Activated CD4-positive, alpha-beta T cell treated with anti-CD3 and anti-CD28 coated beads for 36 hours (primary cell): ENCODE results near the gene C9orf43. TPM values are rescaled to one million over a fixed set of nuclear protein-coding genes. Genes with fewer than 3 reads are reported as not detected.
"Not testable (repeated sequence)": the region's sequence is repeated elsewhere in the genome, so short reads cannot be mapped to it uniquely, and the experiment has no call there.

Source experiments
- ATAC-seq: fragments of 200-7000 bp; cut with Tn5 transposase; one replicate; pipeline ENCODE4 v1.10.0; 2021; ENCODE audit warnings: mild to moderate bottlenecking, moderate library complexity
- CTCF ChIA-PET: fragments of 350-600 bp; sonication (Branson Sonifier 250); formaldehyde crosslinking; loops from one replicate; lab custom pipeline; 2021; ENCODE audit warnings: antibody characterized with exemption; lab: Charles Lee
- POLR2A ChIA-PET: fragments of 350-600 bp; sonication (Branson Sonifier 250); formaldehyde crosslinking; loops from one replicate; lab custom pipeline; 2021; ENCODE audit warnings: antibody characterized with exemption, inconsistent platforms; lab: Charles Lee
- DNase-seq: peaks from one replicate; pipeline ENCODE4 v3.0.0-alpha.2; 2020
- H3K27ac Mint-ChIP-seq: one replicate; pipeline ENCODE4 v1.8.0; 2021; ENCODE audit warnings: mixed read lengths
- H3K27me3 Mint-ChIP-seq: one replicate; pipeline ENCODE4 v1.8.0; 2021; ENCODE audit warnings: mixed read lengths
- H3K36me3 Mint-ChIP-seq: one replicate; pipeline ENCODE4 v1.8.0; 2021; ENCODE audit warnings: low read depth, mixed read lengths
- H3K4me1 Mint-ChIP-seq: one replicate; pipeline ENCODE4 v1.8.0; 2021; ENCODE audit warnings: mixed read lengths
- H3K4me3 Mint-ChIP-seq: one replicate; pipeline ENCODE4 v1.8.0; 2021; ENCODE audit warnings: mild to moderate bottlenecking, moderate library complexity, mixed read lengths
- H3K9me3 Mint-ChIP-seq: one replicate; pipeline ENCODE4 v1.8.0; 2021; ENCODE audit warnings: low read depth, mixed read lengths
- intact Hi-C, 2 experiments: fragments of 100-400 bp; cut with DNase I in 1 of 2; cut with micrococcal nuclease in 1 of 2; formaldehyde crosslinking; loops; one replicate each; pipeline versions ENCODE4 v1.14.2 to v1.15.1; 2022 to 2024; cut with DNase I, micrococcal nuclease
- total RNA-seq, 2 experiments: library from RNA; stranded (reverse); gene quantifications; one replicate each; pipeline ENCODE4 v1.2.3, GENCODE V29; 2021

Gene C9orf43
- total RNA-seq, result 1 to 10 TPM in 1 of 2 experiments, under 1 TPM in 1; 0.91 to 1.1 TPM

- ATAC-seq, result peak; percentile 93
- POLR2A ChIA-PET, result interaction anchor here (0.5 to 2.6 kb wide), 14 partner anchors 9 to 1085 kb away, joined by 3 to 13 read pairs (median 6); partner anchors contain the start of genes ALAD, CDC26, FKBP15 and PRPF4
- Mint-ChIP-seq H3K27ac (peak within 1 kb of the TSS; percentile 100), H3K36me3 (peaks cover 34% of the 10 kb centered on the region), H3K9me3 (no peaks in the 10 kb centered on the region), H3K4me3 (peak within 1 kb of the TSS; percentile 98), H3K27me3 (no peaks in the 10 kb centered on the region), H3K4me1 (peaks cover 36% of the 10 kb centered on the region)
- peak; percentile 98 for DNase-seq
- CTCF ChIA-PET, result interaction anchor here (0.6 to 3.8 kb wide), 11 partner anchors 11 to 248 kb away, joined by 3 to 38 read pairs (median 7); partner anchors contain the start of genes ALAD, CDC26, FKBP15 and HDHD3
- intact Hi-C loops, result loop anchor here (1.0 to 10.0 kb wide), 17 partner anchors 9 to 1174 kb away; partner anchors contain the start of genes ALAD (in 2 of the 2), CDC26 (in 2 of the 2), FKBP15 (in 2 of the 2) and PRPF4 (in 2 of the 2)
Measured at GRCh38 chr9:113410207-113410864, at the start of gene C9orf43, which contains the start of gene POLE3. Gene C9orf43, plus strand, starts transcription at chr9:113410747. Its CDS starts 2,747 bp downstream, at chr9:113413494. Gene POLE3, minus strand, starts transcription at chr9:113410675. Its CDS starts 382 bp downstream, at chr9:113410293.

GRCh38 chr9:113361304-113362018 lies 49.1 kb upstream of the C9orf43 start:
- Mint-ChIP-seq H3K9me3 (no peaks in the 10 kb centered on the region), H3K4me3 (no peak overlapping the region), H3K27me3 (peaks cover 7% of the 10 kb centered on the region), H3K4me1 (peaks cover 14% of the 10 kb centered on the region), H3K36me3 (no peaks in the 10 kb centered on the region), H3K27ac (no peak overlapping the region)
- CTCF ChIA-PET, result interaction anchor here (0.6 to 2.3 kb wide), 6 partner anchors 9 to 87 kb away, joined by 3 to 14 read pairs (median 4); partner anchors contain the start of genes CDC26, PRPF4 and WDR31
- POLR2A ChIA-PET, result interaction anchor here (0.6 to 1.5 kb wide), 3 partner anchors 11 to 44 kb away, joined by 3 to 6 read pairs (median 3); no protein-coding TSS in a partner anchor
- DNase-seq (peak; percentile 65), ATAC-seq (peak; percentile 97)
- intact Hi-C loops, result loop anchor here in 1 of 2 experiments (1.0 kb wide), 1 partner anchor 10 kb away; no protein-coding TSS in a partner anchor

GRCh38 chr9:113363336-113363735 lies 47.2 kb upstream of the C9orf43 start:
- Mint-ChIP-seq H3K4me1 (peaks cover 14% of the 10 kb centered on the region), H3K9me3 (no peaks in the 10 kb centered on the region), H3K4me3 (no peak overlapping the region), H3K36me3 (no peaks in the 10 kb centered on the region), H3K27me3 (peaks cover 2% of the 10 kb centered on the region), H3K27ac (no peak overlapping the region)
- ATAC-seq (no peak), DNase-seq (no peak)
- intact Hi-C loops, result no loop called here
- CTCF ChIA-PET, result interaction anchor here (1.5 to 2.3 kb wide), 2 partner anchors 16 to 89 kb away, joined by 3 to 14 read pairs; partner anchors contain the start of genes CDC26 and PRPF4
- POLR2A ChIA-PET, result no interaction called here

GRCh38 chr9:113364951-113365350 lies 45.6 kb upstream of the C9orf43 start:
- Mint-ChIP-seq H3K4me3 (no peak overlapping the region), H3K27ac (no peak overlapping the region), H3K4me1 (peaks cover 14% of the 10 kb centered on the region), H3K9me3 (no peaks in the 10 kb centered on the region), H3K36me3 (no peaks in the 10 kb centered on the region), H3K27me3 (no peaks in the 10 kb centered on the region)
- POLR2A ChIA-PET, result no interaction called here
- DNase-seq (no peak), ATAC-seq (no peak)
- intact Hi-C loops, result no loop called here
- CTCF ChIA-PET, result interaction anchor here (0.6 to 1.1 kb wide), 4 partner anchors 9 to 547 kb away, joined by 3 to 4 read pairs (median 4); no protein-coding TSS in a partner anchor

GRCh38 chr9:113365652-113366051 lies 44.9 kb upstream of the C9orf43 start:
- intact Hi-C loops, H3K4me3 Mint-ChIP-seq, H3K36me3 Mint-ChIP-seq, H3K27me3 Mint-ChIP-seq, POLR2A ChIA-PET, H3K27ac Mint-ChIP-seq, H3K9me3 Mint-ChIP-seq, ATAC-seq, DNase-seq: not testable (repeated sequence)
- H3K4me1 Mint-ChIP-seq, result peaks cover 14% of the 10 kb centered on the region
- CTCF ChIA-PET, result interaction anchor here (0.9 kb wide), 1 partner anchor 26 kb away, joined by 4 read pairs; no protein-coding TSS in a partner anchor

- intact Hi-C loops, result no loop called here
- no peak overlapping the region for H3K4me3 Mint-ChIP-seq
- ATAC-seq (no peak), DNase-seq (no peak)
- no peak overlapping the region for H3K27ac Mint-ChIP-seq
- CTCF ChIA-PET, result interaction anchor here (0.6 kb wide), 2 partner anchors 93 to 464 kb away, joined by 3 read pairs; partner anchors contain the start of gene CDC26
- H3K9me3 Mint-ChIP-seq, result no peaks in the 10 kb centered on the region
- H3K27me3 Mint-ChIP-seq, result no peaks in the 10 kb centered on the region
- H3K36me3 Mint-ChIP-seq, result peaks cover 4% of the 10 kb centered on the region
- no peaks in the 10 kb centered on the region for H3K4me1 Mint-ChIP-seq
- POLR2A ChIA-PET, result no interaction called here
Measured at GRCh38 chr9:113368348-113368981, 42.1 kb upstream of the C9orf43 start.

GRCh38 chr9:113368982-113369854 lies 41.3 kb upstream of the C9orf43 start:
- intact Hi-C loops, result no loop called here
- Mint-ChIP-seq H3K4me3 (no peak overlapping the region), H3K27me3 (no peaks in the 10 kb centered on the region), H3K27ac (no peak overlapping the region), H3K4me1 (no peaks in the 10 kb centered on the region), H3K9me3 (no peaks in the 10 kb centered on the region), H3K36me3 (peaks cover 4% of the 10 kb centered on the region)
- POLR2A ChIA-PET, result no interaction called here
- ATAC-seq, result no peak
- CTCF ChIA-PET, result interaction anchor here (0.6 kb wide), 3 partner anchors 17 to 465 kb away, joined by 3 read pairs; partner anchors contain the start of gene CDC26
- DNase-seq, result no peak

- H3K9me3 Mint-ChIP-seq, result no peaks in the 10 kb centered on the region
Measured at GRCh38 chr9:113369855-113370140, 40.7 kb upstream of the C9orf43 start.

GRCh38 chr9:113370806-113371325 lies 39.7 kb upstream of the C9orf43 start:
- ATAC-seq (no peak), DNase-seq (no peak)
- no peak overlapping the region for H3K4me3 Mint-ChIP-seq
- H3K27ac Mint-ChIP-seq, result no peak overlapping the region
- H3K9me3 Mint-ChIP-seq, result no peaks in the 10 kb centered on the region
- no peaks in the 10 kb centered on the region for H3K27me3 Mint-ChIP-seq
- POLR2A ChIA-PET, result no interaction called here
- CTCF ChIA-PET, result interaction anchor here (0.6 to 1.4 kb wide), 5 partner anchors 9 to 291 kb away, joined by 3 to 4 read pairs (median 3); no protein-coding TSS in a partner anchor
- peaks cover 12% of the 10 kb centered on the region for H3K4me1 Mint-ChIP-seq
- H3K36me3 Mint-ChIP-seq, result peaks cover 13% of the 10 kb centered on the region
- intact Hi-C loops, result no loop called here

More at GRCh38 chr9:113369855-113370140, 40.7 kb upstream of the C9orf43 start:
- Mint-ChIP-seq H3K27me3 (no peaks in the 10 kb centered on the region), H3K27ac (no peak overlapping the region), H3K36me3 (peaks cover 4% of the 10 kb centered on the region), H3K4me3 (no peak overlapping the region), H3K4me1 (peaks cover 3% of the 10 kb centered on the region)
- ChIA-PET POLR2A (interaction anchor here (0.6 kb wide), 1 partner anchor 18 kb away, joined by 3 read pairs; no protein-coding TSS in a partner anchor), CTCF (interaction anchor here (0.6 kb wide), 1 partner anchor 18 kb away, joined by 3 read pairs; no protein-coding TSS in a partner anchor)
- ATAC-seq (no peak), DNase-seq (no peak)
- intact Hi-C loops, result no loop called here

- H3K4me3 Mint-ChIP-seq, result no peak overlapping the region
- POLR2A ChIA-PET, result no interaction called here
- DNase-seq (no peak), ATAC-seq (no peak)
- H3K27me3 Mint-ChIP-seq, result no peaks in the 10 kb centered on the region
- peaks cover 14% of the 10 kb centered on the region for H3K4me1 Mint-ChIP-seq
- intact Hi-C loops, result no loop called here
- H3K36me3 Mint-ChIP-seq, result peaks cover 13% of the 10 kb centered on the region
- no peak overlapping the region for H3K27ac Mint-ChIP-seq
- no peaks in the 10 kb centered on the region for H3K9me3 Mint-ChIP-seq
- CTCF ChIA-PET, result interaction anchor here (0.8 to 1.4 kb wide), 2 partner anchors 44 to 260 kb away, joined by 3 read pairs; no protein-coding TSS in a partner anchor
Measured at GRCh38 chr9:113372059-113372458, 38.5 kb upstream of the C9orf43 start.
